ENCODE data around the gene ST3GAL3. TPM values are rescaled to one million over a fixed set of nuclear protein-coding genes. Genes with fewer than 3 reads are reported as not detected.

ST3GAL3 gene
- total and polyA plus RNA-seq, 2 experiments from 2014 or later = 4.5 to 7.0 TPM

GRCh38 chr1:43925846-43926245 is 218.5 kb downstream of the ST3GAL3 start:
- Mint-ChIP-seq H3K4me3 (no peak overlapping the region), H3K27me3 (ENCODE audit: insufficient read depth, low read depth, poor library complexity) (peaks cover 9% of the 10 kb centered on the region), H3K4me1 (peaks cover 10% of the 10 kb centered on the region), H3K27ac (no peak overlapping the region), H3K36me3 (ENCODE audit: low read depth) (peaks cover 4% of the 10 kb centered on the region; the same call in 1 of the 3 replicates), H3K9me3 (no peaks in the 10 kb centered on the region)
- H3K27me3 ChIP-seq (ENCODE audit: insufficient read depth) = no peaks in the 10 kb centered on the region
- no peak overlapping the region for H2AFZ ChIP-seq
- H4K20me1 ChIP-seq (replicated peaks; ENCODE audit: insufficient read depth) = no peaks in the 10 kb centered on the region
- no peaks in the 10 kb centered on the region for H3K36me3 ChIP-seq (ENCODE audit: insufficient read depth)
- H3K27ac ChIP-seq (ENCODE audit: low read depth) = no peak overlapping the region
- no peak for TF ChIP-seq NANOG (IDR thresholded peaks at IDR 0.05; ENCODE audit: borderline replicate concordance)
- no peak for TF ChIP-seq EZH2 (IDR thresholded peaks at IDR 0.05; ENCODE audit: low read depth, unreplicated experiment)
- no peak for TF ChIP-seq ZNF331 (CRISPR knock-in tag; IDR thresholded peaks at IDR 0.05; ENCODE audit: low read depth)
- TF ChIP-seq ZNF462 (CRISPR knock-in tag; IDR thresholded peaks at IDR 0.05) = no peak
- TF ChIP-seq ZNF114 (CRISPR knock-in tag; IDR thresholded peaks at IDR 0.05) = no peak
- no peak for TF ChIP-seq ETS1 (IDR thresholded peaks at IDR 0.05)
- TF ChIP-seq REST (IDR thresholded peaks at IDR 0.05; ENCODE audit: unreplicated experiment) = no peak
- TF ChIP-seq EZH2phosphoT487 (IDR thresholded peaks at IDR 0.05; ENCODE audit: unreplicated experiment) = no peak
- no peak for TF ChIP-seq POLR2AphosphoS5 (IDR thresholded peaks at IDR 0.05; ENCODE audit: low read depth)
- no peak for TF ChIP-seq STAT1 (IDR thresholded peaks at IDR 0.05; ENCODE audit: unreplicated experiment)
- TF ChIP-seq JUNB (IDR thresholded peaks at IDR 0.05; ENCODE audit: unreplicated experiment) = no peak
- TF ChIP-seq CREB1 (CRISPR knock-in tag; IDR thresholded peaks at IDR 0.05; ENCODE audit: low read depth) = no peak
- peaks cover 6% of the 10 kb centered on the region; the same call in 1 of the 2 replicates for H3K4me1 ChIP-seq (ENCODE audit: insufficient read depth)
- H3K4me2 ChIP-seq = no peak overlapping the region
- ATAC-seq = no peak
- no peaks in the 10 kb centered on the region for H3K79me2 ChIP-seq (replicated peaks; ENCODE audit: insufficient read depth)
- H3K9me2 ChIP-seq (ENCODE audit: insufficient read depth) = no peaks in the 10 kb centered on the region
- H3F3A ChIP-seq (replicated peaks; ENCODE audit: low read depth) = peaks cover 7% of the 10 kb centered on the region; the same call in 1 of the 2 replicates
- DNase-seq (ENCODE audit: low spot score) = no peak
- H3K4me3 ChIP-seq = no peak overlapping the region

Measured in GM23338 (cell line).